ENCODE results near the gene MYOD1. TPM values are rescaled to one million over a fixed set of nuclear protein-coding genes. Genes with fewer than 3 reads are reported as not detected.

MYOD1 gene
- total RNA-seq, 1 experiment from 2014 or later: 0.15 TPM

DNA sequence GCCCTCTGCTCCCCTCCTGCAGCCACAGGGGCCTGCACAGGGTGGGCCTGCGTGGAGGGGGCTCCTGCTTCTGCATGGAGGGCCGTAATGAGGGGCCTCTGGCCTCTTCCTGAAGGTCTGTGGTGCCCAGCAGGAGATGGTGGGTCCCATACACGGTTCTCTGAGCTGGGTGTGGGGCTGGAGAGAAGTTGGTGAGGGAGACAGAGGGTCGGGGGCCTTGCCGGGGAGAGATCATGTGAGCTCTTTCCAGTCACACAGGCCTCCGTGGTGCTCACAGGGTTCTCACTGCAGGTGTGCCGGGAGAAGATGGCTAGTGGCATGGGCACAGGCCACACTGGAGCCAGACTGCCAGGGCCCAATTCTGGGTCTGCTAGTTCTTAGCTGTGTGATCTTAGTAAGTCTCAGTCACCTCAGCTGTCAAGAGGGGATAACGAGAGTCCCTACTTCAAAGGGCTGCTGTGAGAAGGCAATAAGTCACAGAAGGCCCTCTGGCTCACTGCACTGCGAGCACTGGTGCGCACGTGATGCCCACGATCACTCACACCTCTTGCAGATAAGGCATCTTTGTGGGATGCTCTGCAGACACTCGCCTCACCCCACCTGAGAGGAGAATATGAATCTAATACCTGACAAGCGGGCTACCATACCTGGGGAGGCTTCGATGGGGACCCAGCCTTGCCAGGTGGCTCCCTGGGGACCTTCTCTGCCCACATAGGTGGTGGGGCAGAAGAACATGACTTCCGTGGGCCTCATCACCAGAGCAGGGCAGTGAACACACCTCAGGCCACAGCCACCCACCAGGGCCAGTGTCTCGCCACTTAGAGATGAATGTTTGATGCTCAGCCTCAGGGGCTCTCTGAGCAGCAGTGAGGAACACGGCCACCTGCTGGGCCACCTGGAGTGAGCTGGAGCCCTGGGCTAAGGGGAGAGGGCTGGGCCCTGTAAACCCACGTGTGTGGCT is 29.7 kb downstream of the MYOD1 start:
- DNase-seq (ENCODE audit: extremely low read depth, low read depth): no peak

DNA sequence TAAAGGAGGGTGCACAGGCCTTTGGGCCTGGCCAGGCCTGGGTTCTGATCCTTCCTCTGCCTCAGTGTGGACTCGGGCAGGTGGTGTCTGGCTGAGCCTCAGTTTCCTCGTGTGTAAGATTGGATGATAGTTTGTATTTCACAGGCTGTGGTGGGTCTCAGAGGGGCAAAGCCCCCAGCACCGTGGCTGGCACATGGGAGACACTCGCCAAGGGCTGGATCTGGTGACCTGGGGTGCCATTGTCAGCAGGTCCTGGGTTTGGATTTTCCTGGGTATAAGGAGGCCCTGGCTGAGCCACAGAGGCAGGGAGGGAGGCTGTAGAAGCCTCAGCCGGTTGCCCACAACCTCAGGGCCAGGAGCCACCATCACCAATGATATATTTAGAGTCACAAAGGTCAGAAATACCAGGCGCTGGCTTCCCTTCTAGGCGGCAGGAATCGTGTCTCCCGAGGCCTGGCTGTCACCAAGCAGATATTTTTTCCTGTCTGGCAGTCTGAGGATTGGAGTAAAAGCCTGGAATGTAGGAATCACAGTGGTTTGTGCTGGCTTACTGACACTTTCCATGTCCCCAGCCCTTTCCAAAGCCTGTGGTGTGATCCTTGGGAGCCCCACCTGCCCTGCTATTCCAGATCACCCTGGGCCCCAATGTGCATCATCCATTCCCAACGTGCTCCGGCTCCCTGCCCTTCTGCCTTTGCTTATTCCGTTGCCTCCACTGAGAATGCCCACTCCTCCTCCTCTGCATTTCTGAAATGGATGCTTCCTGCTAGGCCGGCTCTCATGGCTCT is 30.8 kb downstream of the MYOD1 start:
- DNase-seq (ENCODE audit: extremely low read depth, low read depth): no peak

GRCh38 chr11:17750801-17751165 is 31.4 kb downstream of the MYOD1 start:
- no peak for DNase-seq (ENCODE audit: extremely low read depth, low read depth)

DNA sequence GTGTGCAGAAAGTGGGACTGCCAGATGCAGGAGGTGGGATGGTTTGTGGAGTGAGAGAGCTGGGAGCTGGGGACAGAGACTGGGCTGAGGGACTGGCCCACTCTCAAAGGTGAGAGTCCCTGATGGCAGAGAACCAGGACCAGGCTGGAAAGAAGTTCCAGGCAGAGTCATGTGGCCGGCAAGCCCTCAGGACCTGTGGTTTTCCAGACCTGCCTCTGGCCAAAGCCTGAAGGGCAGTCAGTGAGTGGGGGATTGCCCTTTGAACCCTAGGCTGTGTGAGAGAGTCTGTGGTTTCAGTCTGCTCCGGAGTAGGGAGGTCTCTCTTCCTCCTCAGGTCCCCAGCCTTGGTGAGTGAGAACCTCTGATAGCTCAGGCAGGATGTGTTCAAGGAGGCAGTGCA is 32.2 kb downstream of the MYOD1 start:
- DNase-seq (ENCODE audit: extremely low read depth, low read depth): no peak

DNA sequence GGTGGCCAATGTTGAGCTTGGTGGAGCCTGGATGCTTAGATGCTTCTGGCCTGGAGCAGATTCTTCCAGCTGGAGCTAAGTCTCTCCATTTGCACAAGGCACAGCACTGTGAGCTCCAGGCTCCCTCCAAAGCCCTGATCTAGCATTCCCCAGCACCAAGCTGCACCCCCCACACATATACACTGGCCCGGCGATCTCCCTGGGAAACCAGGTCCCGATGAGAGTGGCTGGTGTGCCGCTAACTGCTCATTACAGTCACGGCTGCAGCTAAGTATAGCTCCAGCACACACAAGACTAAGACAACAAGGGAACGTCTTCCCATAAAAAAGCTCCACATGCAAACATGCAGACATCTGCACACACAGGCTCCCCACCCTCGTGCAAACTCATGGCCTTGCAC is 32.8 kb downstream of the MYOD1 start:
- no peak for DNase-seq (ENCODE audit: extremely low read depth, low read depth)

DNA sequence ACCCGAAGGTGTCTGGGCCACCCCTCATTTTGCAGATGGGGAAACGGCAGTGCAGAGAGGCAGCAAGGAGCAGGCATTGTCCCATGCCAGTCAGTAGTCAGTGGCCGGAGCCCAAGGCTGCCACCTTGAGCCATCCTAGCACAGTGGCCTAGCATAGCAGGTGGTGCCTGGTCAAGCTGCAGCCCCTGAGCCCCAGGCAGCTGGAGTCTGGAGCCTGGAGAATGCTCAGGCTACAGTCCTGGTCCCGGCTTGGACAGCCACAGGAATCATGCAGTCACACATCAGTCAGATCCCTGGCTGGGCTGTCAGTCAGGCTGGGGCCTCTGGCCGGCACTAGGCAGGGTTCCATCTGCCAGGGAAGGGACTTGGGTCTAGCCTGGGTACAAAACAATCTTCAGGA is 33.8 kb downstream of the MYOD1 start:
- DNase-seq (ENCODE audit: extremely low read depth, low read depth): no peak

- DNase-seq (ENCODE audit: extremely low read depth, low read depth): no peak
Observed at GRCh38 chr11:17753641-17754040, 34.3 kb downstream of the MYOD1 start.

- DNase-seq (ENCODE audit: extremely low read depth, low read depth): no peak
Observed at GRCh38 chr11:17755891-17756290, 36.5 kb downstream of the MYOD1 start.

GRCh38 chr11:17760102-17761029 is 41.0 kb downstream of the MYOD1 start:
- DNase-seq (ENCODE audit: extremely low read depth, low read depth): peak; percentile 24

DNA sequence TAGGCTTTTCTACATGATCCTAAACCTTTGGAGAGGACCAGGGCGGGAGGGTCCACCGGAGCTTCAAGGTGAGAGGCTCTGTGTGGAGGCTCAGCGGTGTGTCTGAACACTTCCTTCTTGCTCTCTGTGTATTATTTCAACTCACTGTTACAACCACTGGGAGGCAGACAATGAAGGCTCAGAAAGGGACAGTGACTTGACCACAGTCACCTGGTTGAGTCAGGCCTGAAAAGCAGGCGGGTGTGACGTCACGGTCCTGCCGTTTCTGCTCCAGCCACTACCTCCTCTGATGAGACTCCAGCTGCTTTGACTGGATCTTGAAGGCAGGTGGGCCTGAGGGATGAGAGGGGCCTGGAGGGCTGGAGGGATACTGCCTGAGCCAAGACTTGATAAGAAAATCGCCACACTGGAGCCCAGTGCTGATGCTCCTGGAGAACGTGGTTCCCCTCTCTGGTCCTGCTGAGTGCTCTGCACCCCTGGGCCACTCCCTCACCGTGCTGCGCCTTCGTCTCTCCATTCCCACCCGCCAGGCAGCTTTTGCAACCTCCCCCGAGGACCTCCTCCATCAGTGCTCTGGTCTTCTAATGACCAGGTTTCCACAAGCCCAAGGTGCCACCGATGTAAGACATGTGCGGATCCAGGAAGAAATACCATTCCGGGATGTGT is 43.1 kb downstream of the MYOD1 start:
- no peak for DNase-seq (ENCODE audit: extremely low read depth, low read depth)

GRCh38 chr11:17763244-17763643 is 43.9 kb downstream of the MYOD1 start:
- DNase-seq (ENCODE audit: extremely low read depth, low read depth): no peak

DNA sequence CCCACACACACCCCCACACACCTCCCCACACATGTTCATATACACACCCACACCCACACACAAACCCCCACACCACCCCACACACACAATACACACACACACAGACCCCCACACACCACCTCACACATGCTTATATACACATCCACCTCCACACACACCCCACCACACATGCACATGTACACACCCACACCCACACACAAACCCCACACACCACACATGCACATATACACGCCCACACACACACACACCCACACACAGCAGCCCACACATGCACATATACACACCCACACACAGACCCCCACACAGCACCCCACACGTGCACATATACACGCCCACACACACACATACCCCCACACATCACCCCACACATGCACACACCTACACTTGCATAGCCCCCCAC is 44.3 kb downstream of the MYOD1 start:
- DNase-seq (ENCODE audit: extremely low read depth, low read depth): no peak

DNA sequence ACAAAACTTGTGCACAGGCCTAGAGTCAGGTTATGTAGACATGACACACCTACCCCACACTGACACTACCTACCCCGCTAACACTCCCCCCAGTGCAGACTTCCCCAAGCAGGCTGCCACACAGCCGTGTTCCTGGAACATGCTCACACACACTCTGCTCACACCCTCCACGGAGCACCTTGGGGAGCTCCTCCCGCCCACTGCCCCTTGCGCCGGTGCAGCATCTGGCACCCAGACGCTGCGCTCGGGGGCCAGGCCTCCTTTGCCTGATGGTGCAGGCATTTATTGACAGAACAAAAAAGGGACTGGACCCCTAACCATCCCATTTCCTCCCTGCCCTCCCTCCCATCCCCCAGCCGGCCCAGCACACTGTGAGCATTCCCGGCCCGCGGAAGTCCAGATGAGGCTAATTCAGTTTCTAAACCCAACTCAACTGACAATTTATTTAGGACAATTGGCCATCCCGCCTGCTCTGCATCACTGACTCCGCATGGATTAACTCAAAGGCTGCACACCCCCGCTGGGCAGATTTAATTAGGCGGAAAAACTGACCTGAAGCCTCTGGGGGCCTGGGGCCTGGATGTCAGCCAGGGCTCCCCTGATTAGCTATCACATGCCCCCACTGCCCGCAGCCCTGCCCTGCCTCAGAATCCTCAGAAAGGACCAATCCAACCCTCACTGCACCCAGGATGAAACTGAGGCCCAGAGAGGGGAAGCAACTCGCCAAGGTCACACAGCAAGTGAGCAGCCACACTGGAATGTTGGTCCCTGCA is 45.3 kb downstream of the MYOD1 start:
- DNase-seq (ENCODE audit: extremely low read depth, low read depth): no peak

- no peak for DNase-seq (ENCODE audit: extremely low read depth, low read depth)
Observed at GRCh38 chr11:17765356-17766072, 46.1 kb downstream of the MYOD1 start.

- DNase-seq (ENCODE audit: extremely low read depth, low read depth): no peak
Observed at GRCh38 chr11:17766073-17766359, 46.6 kb downstream of the MYOD1 start.

DNA sequence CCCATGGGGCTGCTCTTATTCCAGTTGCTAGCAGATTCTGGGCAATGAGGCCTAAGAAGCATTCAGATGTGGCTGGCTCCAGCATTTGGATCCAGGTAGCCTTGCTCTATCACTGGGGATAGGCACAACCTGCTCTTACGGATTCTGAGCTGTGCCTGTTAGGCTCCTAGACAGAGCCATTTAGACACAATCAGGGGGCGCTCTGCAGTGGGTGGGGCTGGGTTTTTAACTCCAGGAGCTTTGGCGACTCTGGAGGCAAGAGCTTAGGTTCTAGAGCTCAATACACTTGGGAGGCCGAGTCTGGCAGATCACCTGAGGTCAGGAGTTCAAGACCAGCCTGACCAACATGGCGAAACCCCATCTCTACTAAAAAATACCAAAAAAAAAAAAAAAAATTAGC is 47.2 kb downstream of the MYOD1 start:
- DNase-seq (ENCODE audit: extremely low read depth, low read depth): no peak

DNA sequence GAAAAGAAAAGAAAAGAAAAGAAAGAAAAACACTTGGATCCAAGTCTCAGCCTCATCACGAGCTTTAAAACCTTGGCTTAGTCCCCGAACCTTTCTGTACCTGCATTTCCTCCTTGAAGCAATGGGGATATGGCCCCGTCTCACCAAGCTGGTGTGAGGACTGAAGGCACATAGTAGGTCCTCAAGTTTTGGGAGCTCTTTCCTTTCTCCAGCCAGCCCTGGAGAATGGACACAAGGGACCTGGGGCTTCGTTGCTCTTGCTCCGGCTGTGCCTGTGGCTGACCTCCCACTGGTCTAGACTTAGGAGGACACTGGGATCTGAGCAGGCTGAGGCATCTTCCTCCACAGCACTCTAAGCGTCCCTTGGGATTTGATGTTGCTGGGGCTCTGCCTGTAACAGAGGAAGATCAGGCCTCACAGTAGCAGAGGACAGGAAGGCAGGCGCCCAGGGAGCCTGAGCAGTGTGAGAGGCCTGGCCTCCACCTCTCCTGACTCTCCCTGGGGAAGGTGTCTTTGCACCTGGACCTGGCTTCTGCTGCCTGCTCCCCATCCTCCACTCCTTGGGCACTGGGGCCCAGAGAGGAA is 48.0 kb downstream of the MYOD1 start:
- DNase-seq (ENCODE audit: extremely low read depth, low read depth): no peak

GRCh38 chr11:17767914-17768313 is 48.5 kb downstream of the MYOD1 start:
- DNase-seq (ENCODE audit: extremely low read depth, low read depth): no peak

DNA sequence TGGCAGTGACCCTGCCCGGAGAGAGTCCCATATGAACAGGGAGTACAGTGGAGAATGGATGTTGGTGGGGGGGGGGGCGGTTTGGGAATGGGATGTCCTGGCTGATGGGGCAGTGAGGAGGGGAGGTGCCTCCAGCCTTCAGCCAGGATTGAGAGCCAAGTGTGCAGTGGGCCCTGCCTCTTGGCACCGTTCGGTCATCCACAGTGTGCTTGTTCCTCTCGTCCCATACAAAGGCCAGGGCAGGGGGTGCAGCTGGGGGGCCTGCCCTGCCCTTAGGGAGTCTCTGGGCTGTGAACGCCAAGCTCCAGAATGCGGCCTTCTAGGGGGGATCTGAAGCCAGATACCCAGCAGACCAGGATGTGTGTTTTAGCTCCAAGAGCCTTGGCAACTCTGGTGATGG is 49.2 kb downstream of the MYOD1 start:
- DNase-seq (ENCODE audit: extremely low read depth, low read depth): no peak

Data from NCI-H460 (cell line).